T47D (cell line): ENCODE measurements around the gene LCMT1.
"Not testable (repeated sequence)": the region's sequence is repeated elsewhere in the genome, so short reads cannot be mapped to it uniquely, and the experiment has no call there.

Experiments
- DNase-seq, 2 experiments: peaks; one replicate each; pipeline versions ENCODE4 v3.0.0 to v3.0.0-alpha.2; 2011 to 2012; ENCODE audit warnings: low read depth in 1 of 2, low spot score in 1 of 2
- JUND ChIP-seq: IDR thresholded peaks from 2 replicates; pipeline ENCODE4 v1.6.1; 2012; ENCODE audit warnings: low read depth
- in situ Hi-C: cut with HindIII; loops from 2 replicates; pipeline ENCODE4 v1.10.0; 2016; ENCODE audit warnings: low sequenced_read_pairs, low pct_unique_long_range_greater_than_20kb

LCMT1 gene

DNA sequence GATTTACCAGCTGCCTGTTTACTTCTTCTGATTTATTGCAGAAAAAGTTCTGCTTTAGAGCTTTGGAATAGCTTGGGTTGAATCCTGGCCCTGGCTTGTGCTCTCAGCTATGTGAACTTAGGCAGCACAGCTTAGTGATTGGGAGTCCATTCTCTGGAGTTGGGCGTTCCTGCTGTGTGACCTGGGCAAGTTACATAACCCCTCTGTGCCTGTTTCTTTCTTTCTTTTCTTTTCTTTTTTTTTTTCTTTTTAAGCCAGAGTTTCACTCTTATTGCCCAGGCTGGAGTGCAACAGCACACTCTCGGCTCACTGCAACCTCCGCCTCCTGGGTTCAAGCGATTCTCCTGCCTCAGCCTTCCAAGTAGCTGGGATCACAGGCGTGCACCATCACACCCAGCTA, 53.7 kb downstream of the LCMT1 start:
- in situ Hi-C loops, result no loop called here

GRCh38 chr16:25167920-25168319, 56.4 kb downstream of the LCMT1 start:
- in situ Hi-C loops, DNase-seq: not testable (repeated sequence)

More for the DNA sequence above, 53.7 kb downstream of the LCMT1 start:
- TF ChIP-seq JUND, result no peak
- DNase-seq, result no peak

DNA sequence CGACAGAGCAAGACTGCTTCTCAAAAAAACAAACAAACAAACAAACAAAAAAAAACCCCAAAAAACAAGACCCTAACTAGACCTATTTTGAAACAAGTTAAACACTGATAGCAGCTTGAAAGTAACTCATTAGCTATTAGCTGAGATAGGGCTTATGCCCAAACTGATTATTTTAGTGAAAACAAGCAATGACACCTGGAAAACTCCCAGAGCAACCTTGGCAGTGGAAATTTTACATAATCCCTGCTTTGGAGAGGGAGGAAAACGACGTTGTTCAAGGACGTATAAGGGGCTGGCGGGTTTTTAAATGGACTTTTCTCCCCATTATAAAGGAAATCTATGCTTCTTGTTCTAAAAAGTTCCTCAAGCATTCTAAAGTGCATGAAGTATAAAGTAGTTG, 59.8 kb downstream of the LCMT1 start:
- in situ Hi-C loops, result no loop called here
- TF ChIP-seq JUND, result no peak
- DNase-seq, result no peak

GRCh38 chr16:25172831-25173230, 61.3 kb downstream of the LCMT1 start:
- no peak for TF ChIP-seq JUND
- in situ Hi-C loops, result no loop called here
- DNase-seq, result no peak

- TF ChIP-seq JUND, result no peak
- in situ Hi-C loops, result no loop called here
- no peak for DNase-seq
Measured at GRCh38 chr16:25174285-25174684, 62.7 kb downstream of the LCMT1 start.

DNA sequence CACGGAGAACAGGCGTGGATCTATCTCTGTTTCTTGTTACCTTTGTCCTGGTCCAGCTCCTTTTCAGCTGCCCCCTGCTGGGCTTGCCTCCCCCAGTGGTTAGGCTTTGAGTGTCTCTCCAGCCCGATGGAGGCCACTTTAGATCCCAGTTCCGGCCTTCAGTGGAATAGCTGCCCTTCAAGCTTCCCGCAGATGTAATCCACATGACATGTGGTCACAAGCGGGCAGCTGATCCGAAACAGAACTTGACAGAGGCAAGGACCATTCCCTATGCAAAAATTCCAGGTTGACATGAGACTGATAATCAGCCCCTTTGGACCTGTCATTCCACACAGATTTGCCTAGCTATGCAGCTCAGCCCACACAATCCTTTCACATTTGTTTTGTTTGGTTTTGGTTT, 64.6 kb downstream of the LCMT1 start:
- no peak for DNase-seq
- in situ Hi-C loops, result no loop called here
- no peak for TF ChIP-seq JUND

DNA sequence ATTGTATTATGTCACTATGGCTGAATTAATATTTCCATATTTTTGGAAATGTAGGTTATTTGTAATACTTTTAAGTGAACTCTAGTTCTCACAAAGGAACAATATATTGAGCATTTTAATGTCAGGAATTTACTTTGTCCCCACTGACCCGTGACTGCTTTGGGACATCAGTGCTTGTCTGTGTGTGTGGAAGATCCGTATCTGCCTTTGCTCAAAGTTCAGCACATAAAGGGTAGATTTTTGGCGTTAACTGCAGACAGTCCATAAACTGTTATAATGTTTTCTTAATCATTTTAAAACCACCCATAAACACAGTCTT, 65.9 kb downstream of the LCMT1 start:
- DNase-seq, result no peak
- no peak for TF ChIP-seq JUND
- in situ Hi-C loops, result no loop called here

DNA sequence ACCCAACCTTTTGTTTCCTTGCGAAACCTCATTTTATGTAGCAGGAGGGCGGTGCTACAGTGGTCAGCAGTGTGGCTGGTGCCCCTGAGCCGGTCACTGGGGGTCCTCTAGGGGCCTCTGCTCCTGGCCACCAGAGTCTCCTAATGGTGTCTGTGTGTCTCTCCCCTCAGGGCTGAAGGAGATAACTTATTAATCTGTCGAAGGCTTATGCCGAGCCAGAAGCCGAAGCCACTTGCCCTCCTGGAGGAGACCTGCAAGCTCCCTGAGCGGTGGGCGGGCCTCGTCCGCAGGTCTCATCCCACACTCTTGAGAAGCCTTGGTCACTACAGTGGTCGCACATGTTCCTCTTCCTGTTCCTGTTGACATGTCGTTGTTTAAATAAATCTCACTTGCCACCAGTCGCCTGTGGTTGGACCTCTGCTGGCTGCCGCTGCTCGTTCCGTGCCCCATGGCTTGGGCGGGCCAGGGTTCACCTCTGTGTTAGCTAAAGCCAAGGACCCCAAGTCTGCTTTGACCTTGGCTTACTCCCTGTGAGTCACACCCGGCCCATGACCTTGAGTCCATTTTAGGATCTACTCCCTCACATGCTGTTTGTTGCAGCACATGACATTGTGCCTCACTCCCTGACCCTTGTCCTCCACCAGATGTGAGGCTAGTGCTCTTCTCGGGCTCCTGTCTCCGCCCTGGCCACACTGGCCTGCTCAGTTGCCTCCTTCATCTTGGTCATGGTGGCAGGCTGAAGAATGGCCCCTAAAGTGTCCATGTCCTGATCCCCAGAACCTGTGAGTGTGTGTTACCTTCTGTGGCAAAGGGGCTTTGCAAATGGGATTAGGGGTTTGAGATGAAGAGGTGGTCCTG, 66.5 kb downstream of the LCMT1 start:
- DNase-seq, result no peak
- in situ Hi-C loops, result no loop called here
- no peak for TF ChIP-seq JUND

DNA sequence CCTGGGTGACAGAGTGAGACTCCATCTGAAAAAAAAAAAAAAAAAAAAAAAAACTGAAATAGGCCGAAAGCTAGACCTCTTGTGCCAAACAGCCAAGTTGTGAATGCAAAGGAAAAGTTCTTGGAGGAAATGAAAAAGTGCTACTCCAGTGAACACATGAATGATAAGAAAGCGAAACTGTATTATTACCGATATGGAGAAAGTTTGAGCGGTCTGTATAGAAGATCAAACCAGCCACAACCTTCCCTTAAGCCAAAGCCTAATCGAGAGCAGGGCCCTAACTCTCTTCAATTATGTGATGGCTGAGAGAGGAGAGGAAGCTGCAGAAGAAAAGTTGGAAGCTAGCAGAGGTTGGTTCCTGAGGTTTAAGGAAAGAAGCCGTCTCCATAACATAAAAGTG, 69.7 kb downstream of the LCMT1 start:
- in situ Hi-C loops, DNase-seq: not testable (repeated sequence)

DNA sequence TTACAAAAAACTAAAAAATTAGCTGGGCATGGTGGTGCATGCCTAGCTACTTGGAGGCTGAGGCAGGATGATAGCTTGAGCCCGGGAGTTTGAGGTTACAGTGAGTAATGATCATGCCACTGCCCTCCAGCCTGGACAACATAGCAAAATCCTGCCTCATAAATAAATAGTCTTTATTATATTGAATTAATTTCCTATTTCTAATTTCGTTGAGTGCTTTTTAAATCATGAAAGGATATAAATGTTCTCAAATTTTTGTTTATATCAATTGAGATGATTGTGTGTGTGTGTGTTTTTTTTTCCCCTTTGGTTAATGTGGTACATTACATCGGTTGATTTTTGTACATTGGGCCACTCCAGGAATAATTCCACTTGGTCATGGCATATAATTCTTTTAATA, 73.2 kb downstream of the LCMT1 start:
- TF ChIP-seq JUND, result no peak
- DNase-seq, result no peak
- in situ Hi-C loops, result no loop called here

DNA sequence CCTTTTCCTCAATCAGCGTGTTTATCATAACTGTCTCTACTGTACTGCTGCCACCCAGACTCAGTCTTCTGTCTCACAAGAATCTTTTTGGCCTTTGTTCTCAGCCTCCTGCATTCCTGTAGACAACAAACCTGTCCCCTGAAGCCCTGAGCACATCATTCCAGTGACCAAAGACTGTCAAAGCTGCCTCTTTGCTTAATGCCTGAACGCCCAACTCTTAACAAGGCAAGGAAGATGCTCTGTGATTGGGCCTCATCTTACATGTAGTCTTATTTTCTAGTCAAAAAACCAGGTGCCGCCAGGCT, 75.9 kb downstream of the LCMT1 start:
- in situ Hi-C loops, result no loop called here
- no peak for TF ChIP-seq JUND
- DNase-seq, result no peak

GRCh38 chr16:25189305-25189704, 77.8 kb downstream of the LCMT1 start:
- in situ Hi-C loops, result no loop called here
- TF ChIP-seq JUND, result no peak
- DNase-seq, result no peak

GRCh38 chr16:25192096-25192495, 80.6 kb downstream of the LCMT1 start:
- no peak for DNase-seq
- TF ChIP-seq JUND, result no peak
- in situ Hi-C loops, result no loop called here

DNA sequence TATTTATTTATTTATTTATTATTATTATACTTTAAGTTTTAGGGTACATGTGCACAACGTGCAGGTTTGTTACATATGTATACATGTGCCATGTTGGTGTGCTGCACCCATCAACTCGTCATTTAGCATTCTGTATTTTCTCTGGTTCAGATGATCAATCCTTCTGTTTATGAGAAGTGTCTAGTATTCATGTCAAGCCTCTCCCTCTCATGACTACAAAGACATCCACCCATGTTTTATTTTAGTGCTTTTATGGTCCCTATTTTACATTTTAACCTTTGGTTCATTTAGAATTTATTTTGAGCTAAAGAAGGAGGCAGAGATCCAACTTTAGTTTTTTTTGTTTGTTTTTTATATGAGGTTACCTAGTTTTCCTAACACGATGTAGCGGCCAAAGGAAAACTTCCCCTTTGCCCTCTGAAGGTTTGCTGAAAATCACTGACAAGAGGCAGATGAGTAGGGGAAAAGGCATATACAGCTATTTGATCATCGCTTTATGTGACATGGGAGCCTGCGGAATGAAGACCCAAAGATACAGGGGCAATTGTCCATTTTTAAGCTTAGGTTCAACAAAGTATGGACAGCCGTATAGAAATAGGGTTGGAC, 82.8 kb downstream of the LCMT1 start:
- in situ Hi-C loops, result no loop called here
- no peak for TF ChIP-seq JUND
- DNase-seq, result no peak
